Prostate gland (tissue), 2 donors: ENCODE results near the gene KRTAP10-9. TPM values are rescaled to one million over a fixed set of nuclear protein-coding genes. Genes with fewer than 3 reads are reported as not detected.
"Not testable (repeated sequence)": the region's sequence is repeated elsewhere in the genome, so short reads cannot be mapped to it uniquely, and the experiment has no call there.

Experiments
- DNase-seq: peaks from one replicate; pipeline ENCODE4 v3.0.0-alpha.2; 2019; ENCODE audit warnings: low spot score
- H3K27ac ChIP-seq, 2 donors: fragments of 200-600 bp; sonication (generic); 2 replicates each; pipeline ENCODE4 v1.5.1; 2017 to 2019
- H3K27me3 ChIP-seq: fragments of 200-600 bp; sonication (generic); replicated peaks from 2 replicates; pipeline ENCODE4 v1.5.1; 2019; ENCODE audit not compliant: insufficient read depth
- H3K36me3 ChIP-seq, 2 donors: fragments of 200-600 bp; sonication (generic); 1 replicate in 1 of 2; 2 replicates in 1 of 2; pipeline versions ENCODE4 v1.5.1 to v1.8.1; 2017 to 2019
- H3K4me1 ChIP-seq: fragments of 200-600 bp; sonication (generic); replicated peaks from 2 replicates; pipeline ENCODE4 v1.5.1; 2019
- H3K4me3 ChIP-seq, 2 donors: fragments of 200-600 bp; sonication (generic); 2 replicates each; pipeline ENCODE4 v1.5.1; 2017 to 2019
- H3K9me3 ChIP-seq: fragments of 200-600 bp; sonication (generic); 2 replicates; pipeline ENCODE4 v1.5.1; 2017
- POLR2A ChIP-seq: fragments of 450-650 bp; IDR thresholded peaks from one replicate; pipeline ENCODE4 v1.6.1; 2016; ENCODE audit warnings: antibody characterized with exemption, mild to moderate bottlenecking
- POLR2AphosphoS5 ChIP-seq: sonication (generic); formaldehyde crosslinking; IDR thresholded peaks from one replicate; pipeline ENCODE4 v1.6.1; 2017; ENCODE audit warnings: antibody characterized with exemption
- WGBS: methylation state at CpG from one replicate; pipeline ENCODE4 v1.1.5; 2018; 5-methylcytosine and 5-hydroxymethylcytosine counted together
- intact Hi-C: fragments of 100-400 bp; cut with DNase I; formaldehyde crosslinking; loops from one replicate; pipeline ENCODE4 v1.14.2; 2022
- total RNA-seq, 2 donors: library from RNA; depleted of rRNA; stranded (reverse); fragments of >200 nt; gene quantifications; one replicate each; pipeline ENCODE4 v1.1.0, GENCODE V29; 2016
- TF ChIP-seq, protein P1 (sequence below), 4 experiments: fragments of 200-600 bp in 2 of 4; fragments of 450-650 bp in 2 of 4; sonication (generic) in 2 of 4; IDR thresholded peaks; 1 replicate in 3 of 4; 2 replicates in 1 of 4; pipeline ENCODE4 v1.5.1; 2016 to 2019; ENCODE audit warnings: antibody characterized with exemption in 4 of 4, mild to moderate bottlenecking in 2 of 4, moderate library complexity in 2 of 4

Gene KRTAP10-9
- total RNA-seq, 2 donors from 2014 or later, result not detected

DNA sequence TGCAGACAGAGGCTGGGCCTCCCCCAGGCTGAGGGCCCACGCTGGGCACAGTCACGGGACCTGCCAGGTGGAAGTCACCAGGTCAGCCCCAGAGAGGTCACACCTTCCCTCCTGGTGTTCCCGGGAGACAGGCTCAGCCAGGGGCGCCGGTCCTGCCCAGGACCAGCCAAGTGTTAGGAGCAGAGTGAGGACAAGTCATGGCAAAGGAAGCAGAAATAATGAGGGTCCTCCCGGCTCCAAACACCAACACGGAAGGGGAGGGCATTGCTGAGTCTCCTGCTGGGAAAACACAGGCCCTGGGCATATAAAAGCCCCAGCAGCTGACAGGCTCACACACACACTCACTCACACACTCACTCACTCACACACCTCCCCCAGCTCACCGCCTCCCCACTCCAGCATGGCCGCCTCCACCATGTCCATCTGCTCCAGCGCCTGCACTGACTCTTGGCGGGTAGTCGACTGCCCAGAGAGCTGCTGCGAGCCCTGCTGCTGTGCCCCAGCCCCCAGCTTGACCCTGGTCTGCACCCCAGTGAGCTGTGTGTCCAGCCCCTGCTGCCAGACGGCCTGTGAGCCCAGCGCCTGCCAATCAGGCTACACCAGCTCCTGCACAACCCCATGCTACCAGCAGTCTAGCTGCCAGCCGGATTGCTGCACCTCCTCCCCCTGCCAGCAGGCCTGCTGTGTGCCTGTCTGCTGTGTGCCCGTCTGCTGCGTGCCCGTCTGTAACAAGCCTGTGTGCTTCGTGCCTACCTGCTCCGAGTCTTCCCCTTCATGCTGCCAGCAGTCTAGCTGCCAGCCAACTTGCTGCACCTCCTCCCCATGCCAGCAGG, 10.3 kb downstream of the KRTAP10-9 start, which contains the start of gene KRTAP10-10:
TSS of gene KRTAP10-10 (plus strand) at position 339 of the 833 bp plus-strand sequence. CDS start at position 401, 62 bp downstream.
- 38% methylated on average over 20 of the region's 21 CpGs for WGBS
- no peaks in the 10 kb centered on the region for H3K4me1 ChIP-seq

DNA sequence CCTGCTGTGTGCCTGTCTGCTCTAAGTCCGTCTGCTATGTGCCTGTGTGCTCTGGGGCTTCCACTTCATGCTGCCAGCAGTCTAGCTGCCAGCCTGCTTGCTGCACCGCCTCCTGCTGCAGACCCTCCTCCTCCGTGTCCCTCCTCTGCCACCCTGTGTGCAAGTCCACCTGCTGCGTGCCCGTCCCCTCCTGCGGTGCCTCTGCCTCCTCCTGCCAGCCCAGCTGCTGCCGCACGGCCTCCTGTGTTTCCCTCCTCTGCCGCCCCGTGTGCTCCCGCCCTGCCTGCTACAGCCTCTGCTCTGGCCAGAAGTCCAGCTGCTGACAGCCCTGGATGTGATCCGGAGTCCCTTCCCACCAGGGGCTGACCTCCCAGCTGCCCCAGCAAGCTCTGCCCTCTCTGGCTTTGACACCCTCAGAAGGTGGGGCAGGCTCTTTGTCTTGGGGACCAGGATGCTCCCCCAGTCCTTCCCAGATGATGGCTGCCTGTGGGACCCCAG, 11.0 kb downstream of the KRTAP10-9 start:
- H3K36me3 ChIP-seq, DNase-seq, H3K4me1 ChIP-seq, H3K9me3 ChIP-seq, intact Hi-C loops, H3K27me3 ChIP-seq, H3K4me3 ChIP-seq, H3K27ac ChIP-seq: not testable (repeated sequence)
- WGBS, result 59% methylated on average over 8 of the region's 12 CpGs

More for the DNA sequence above, 10.3 kb downstream of the KRTAP10-9 start, which contains the start of gene KRTAP10-10:
- no peak for TF ChIP-seq POLR2A
- DNase-seq, result no peak
- H3K36me3 ChIP-seq, result no peaks in the 10 kb centered on the region
- H3K27ac ChIP-seq, result no peak within 1 kb of the TSS
- H3K4me3 ChIP-seq, result no peak within 1 kb of the TSS
- intact Hi-C loops, result no loop called here
- no peaks in the 10 kb centered on the region for H3K9me3 ChIP-seq
- peaks cover 3% of the 10 kb centered on the region for H3K27me3 ChIP-seq

GRCh38 chr21:44638506-44639330, 11.8 kb downstream of the KRTAP10-9 start:
- WGBS, result 88% methylated on average over 17 of the region's 21 CpGs
- H3K27me3 ChIP-seq, H3K4me1 ChIP-seq, H3K4me3 ChIP-seq, DNase-seq, intact Hi-C loops, H3K36me3 ChIP-seq, H3K27ac ChIP-seq, H3K9me3 ChIP-seq: not testable (repeated sequence)

DNA sequence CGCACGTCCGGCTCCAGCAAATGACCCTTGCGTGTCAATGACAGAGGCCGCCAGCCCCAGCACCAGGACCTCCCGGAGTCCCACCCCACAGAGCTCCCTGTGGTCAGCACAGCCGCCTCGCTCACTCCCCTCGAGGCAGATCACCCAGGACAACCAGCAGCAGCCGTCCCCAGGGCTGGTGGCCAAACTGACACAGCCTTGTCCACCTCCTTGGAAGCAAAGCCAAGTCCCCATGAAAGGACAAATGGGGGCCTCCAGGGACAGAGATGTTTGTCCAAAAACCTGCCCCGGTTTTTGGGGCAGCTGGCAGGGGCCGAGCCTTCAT, 12.4 kb downstream of the KRTAP10-9 start:
- 79% methylated on average over 12 of the region's 12 CpGs for WGBS
- no peaks in the 10 kb centered on the region for H3K9me3 ChIP-seq
- no peak for TF ChIP-seq POLR2A
- TF ChIP-seq, protein P1, sequence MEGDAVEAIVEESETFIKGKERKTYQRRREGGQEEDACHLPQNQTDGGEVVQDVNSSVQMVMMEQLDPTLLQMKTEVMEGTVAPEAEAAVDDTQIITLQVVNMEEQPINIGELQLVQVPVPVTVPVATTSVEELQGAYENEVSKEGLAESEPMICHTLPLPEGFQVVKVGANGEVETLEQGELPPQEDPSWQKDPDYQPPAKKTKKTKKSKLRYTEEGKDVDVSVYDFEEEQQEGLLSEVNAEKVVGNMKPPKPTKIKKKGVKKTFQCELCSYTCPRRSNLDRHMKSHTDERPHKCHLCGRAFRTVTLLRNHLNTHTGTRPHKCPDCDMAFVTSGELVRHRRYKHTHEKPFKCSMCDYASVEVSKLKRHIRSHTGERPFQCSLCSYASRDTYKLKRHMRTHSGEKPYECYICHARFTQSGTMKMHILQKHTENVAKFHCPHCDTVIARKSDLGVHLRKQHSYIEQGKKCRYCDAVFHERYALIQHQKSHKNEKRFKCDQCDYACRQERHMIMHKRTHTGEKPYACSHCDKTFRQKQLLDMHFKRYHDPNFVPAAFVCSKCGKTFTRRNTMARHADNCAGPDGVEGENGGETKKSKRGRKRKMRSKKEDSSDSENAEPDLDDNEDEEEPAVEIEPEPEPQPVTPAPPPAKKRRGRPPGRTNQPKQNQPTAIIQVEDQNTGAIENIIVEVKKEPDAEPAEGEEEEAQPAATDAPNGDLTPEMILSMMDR (IDR thresholded peaks at IDR 0.05), result no peak
- no peak for TF ChIP-seq POLR2AphosphoS5
- no peak overlapping the region for H3K27ac ChIP-seq
- intact Hi-C loops, result no loop called here
- peaks cover 3% of the 10 kb centered on the region for H3K27me3 ChIP-seq
- H3K4me3 ChIP-seq, result no peak overlapping the region
- H3K4me1 ChIP-seq, result no peaks in the 10 kb centered on the region
- DNase-seq, result no peak
- H3K36me3 ChIP-seq, result no peaks in the 10 kb centered on the region

DNA sequence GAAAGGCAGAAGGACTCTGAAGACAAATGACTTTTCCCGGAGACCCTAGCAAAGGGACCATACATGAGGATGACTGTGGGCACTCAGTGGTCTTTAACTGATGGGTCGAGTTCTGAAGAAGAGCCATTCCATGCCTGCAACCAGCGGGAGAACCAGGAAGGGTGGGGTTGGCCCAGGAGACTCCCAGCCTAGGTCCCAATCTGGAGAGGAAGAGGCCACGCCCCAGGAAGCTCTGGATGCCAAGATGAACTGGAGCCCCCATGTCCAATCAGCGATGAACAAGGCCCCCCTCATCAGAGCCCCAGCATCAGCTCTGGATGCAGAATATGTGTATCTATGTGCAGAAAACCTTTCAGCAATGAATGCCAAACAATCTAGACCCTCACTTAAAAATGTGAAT, 13.9 kb downstream of the KRTAP10-9 start:
- Histone ChIP-seq H3K27ac (no peak overlapping the region), H3K4me1 (no peaks in the 10 kb centered on the region), H3K27me3 (peaks cover 3% of the 10 kb centered on the region), H3K4me3 (no peak overlapping the region), H3K9me3 (no peaks in the 10 kb centered on the region), H3K36me3 (no peaks in the 10 kb centered on the region)
- intact Hi-C loops, result no loop called here
- TF ChIP-seq, protein P1 (IDR thresholded peaks at IDR 0.05), result no peak
- TF ChIP-seq POLR2A, result no peak
- TF ChIP-seq POLR2AphosphoS5, result no peak
- 94% methylated on average over 5 of the region's 5 CpGs for WGBS
- DNase-seq, result no peak

- H3K27ac ChIP-seq, result no peak overlapping the region
- no peak for DNase-seq
- H3K27me3 ChIP-seq, result peaks cover 3% of the 10 kb centered on the region
- 47% methylated on average over 14 of the region's 14 CpGs for WGBS
- H3K9me3 ChIP-seq, result no peaks in the 10 kb centered on the region
- no peaks in the 10 kb centered on the region for H3K36me3 ChIP-seq
- no peaks in the 10 kb centered on the region for H3K4me1 ChIP-seq
- intact Hi-C loops, result no loop called here
- TF ChIP-seq, protein P1 (IDR thresholded peaks at IDR 0.05), result no peak
- TF ChIP-seq POLR2AphosphoS5 (no peak), POLR2A (no peak)
- no peak overlapping the region for H3K4me3 ChIP-seq
These were observed 16.9 kb downstream of the KRTAP10-9 start for GRCh38 chr21:44643741-44644310.
